Choroid plexus epithelial cell (primary cell): ENCODE results near the gene LAPTM5.

Experiments used
- DNase-seq: peaks from one replicate; pipeline ENCODE4 v3.0.0-alpha.2; 2010; ENCODE audit warnings: low read depth
- H3K4me3 ChIP-seq: 2 replicates; pipeline ENCODE4 v1.5.1; 2011; ENCODE audit warnings: low read depth, mild to moderate bottlenecking, control low read depth, low read length, moderate library complexity
- TF ChIP-seq, protein P1 (sequence below): conservative IDR thresholded peaks from 2 replicates; pipeline ENCODE4 v1.5.1; 2011; ENCODE audit warnings: low read depth, mild to moderate bottlenecking, control low read depth, inconsistent platforms, low read length, moderate library complexity

The LAPTM5 gene

DNA sequence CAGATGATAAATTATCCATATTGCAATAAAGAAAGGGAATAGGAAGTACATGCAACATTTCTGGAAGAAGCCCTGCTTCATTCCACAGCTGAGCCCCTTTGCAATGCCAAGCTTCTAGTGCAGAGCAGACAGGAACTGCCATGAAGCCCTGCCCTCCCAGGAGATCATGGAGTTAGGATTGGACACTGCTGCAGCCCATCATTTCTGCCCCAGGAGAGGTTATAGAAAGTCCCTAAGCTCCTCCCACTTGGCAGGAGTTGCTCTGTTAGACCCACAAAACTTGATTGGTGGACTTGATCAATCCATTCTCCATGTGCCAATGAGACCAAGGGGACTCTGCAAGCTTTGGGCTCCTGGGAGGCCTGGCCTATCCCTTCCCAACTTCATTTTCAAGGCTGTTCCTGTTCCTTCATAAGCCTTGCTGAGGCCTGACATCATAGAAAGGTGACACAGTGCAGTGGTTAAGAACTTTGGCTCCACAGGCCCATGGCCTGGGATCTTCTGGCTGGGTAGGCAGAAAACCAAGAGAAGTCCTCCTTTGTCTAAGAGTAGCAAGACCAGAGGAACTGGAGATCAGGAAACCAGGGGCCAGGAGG lies 1.3 kb upstream of the LAPTM5 start:
- TF ChIP-seq, protein P1, sequence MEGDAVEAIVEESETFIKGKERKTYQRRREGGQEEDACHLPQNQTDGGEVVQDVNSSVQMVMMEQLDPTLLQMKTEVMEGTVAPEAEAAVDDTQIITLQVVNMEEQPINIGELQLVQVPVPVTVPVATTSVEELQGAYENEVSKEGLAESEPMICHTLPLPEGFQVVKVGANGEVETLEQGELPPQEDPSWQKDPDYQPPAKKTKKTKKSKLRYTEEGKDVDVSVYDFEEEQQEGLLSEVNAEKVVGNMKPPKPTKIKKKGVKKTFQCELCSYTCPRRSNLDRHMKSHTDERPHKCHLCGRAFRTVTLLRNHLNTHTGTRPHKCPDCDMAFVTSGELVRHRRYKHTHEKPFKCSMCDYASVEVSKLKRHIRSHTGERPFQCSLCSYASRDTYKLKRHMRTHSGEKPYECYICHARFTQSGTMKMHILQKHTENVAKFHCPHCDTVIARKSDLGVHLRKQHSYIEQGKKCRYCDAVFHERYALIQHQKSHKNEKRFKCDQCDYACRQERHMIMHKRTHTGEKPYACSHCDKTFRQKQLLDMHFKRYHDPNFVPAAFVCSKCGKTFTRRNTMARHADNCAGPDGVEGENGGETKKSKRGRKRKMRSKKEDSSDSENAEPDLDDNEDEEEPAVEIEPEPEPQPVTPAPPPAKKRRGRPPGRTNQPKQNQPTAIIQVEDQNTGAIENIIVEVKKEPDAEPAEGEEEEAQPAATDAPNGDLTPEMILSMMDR: no peak
- peak; percentile 37 for DNase-seq
- H3K4me3 ChIP-seq: no peak overlapping the region

DNA sequence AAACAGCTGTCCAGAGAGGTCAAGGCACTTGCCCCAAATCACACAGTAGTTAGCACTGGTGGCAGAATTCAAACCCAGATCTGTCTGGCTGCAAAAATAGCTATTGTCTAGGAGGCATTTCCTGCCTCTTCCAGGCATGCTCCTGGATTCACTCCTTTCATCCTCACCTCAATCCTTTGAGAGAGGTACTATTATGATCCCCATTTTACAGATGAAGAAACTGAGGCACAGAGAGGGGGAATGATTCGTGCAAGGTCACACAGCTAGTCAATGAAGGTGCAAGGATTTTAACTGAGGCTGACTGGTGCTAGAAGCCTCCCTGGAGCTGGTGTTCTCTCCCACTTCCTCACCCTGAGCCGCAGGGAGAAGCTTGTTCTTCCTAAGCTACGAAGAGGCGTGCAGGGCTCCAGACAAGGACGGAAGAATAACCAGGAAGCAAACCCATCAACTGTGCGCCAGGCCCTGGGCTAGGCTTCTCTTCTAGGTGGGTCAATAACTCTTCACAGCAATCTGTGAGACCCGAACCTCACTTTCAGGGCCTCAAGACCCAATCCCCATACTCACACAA lies 631 bp upstream of the LAPTM5 start:
- no peak for DNase-seq

DNA sequence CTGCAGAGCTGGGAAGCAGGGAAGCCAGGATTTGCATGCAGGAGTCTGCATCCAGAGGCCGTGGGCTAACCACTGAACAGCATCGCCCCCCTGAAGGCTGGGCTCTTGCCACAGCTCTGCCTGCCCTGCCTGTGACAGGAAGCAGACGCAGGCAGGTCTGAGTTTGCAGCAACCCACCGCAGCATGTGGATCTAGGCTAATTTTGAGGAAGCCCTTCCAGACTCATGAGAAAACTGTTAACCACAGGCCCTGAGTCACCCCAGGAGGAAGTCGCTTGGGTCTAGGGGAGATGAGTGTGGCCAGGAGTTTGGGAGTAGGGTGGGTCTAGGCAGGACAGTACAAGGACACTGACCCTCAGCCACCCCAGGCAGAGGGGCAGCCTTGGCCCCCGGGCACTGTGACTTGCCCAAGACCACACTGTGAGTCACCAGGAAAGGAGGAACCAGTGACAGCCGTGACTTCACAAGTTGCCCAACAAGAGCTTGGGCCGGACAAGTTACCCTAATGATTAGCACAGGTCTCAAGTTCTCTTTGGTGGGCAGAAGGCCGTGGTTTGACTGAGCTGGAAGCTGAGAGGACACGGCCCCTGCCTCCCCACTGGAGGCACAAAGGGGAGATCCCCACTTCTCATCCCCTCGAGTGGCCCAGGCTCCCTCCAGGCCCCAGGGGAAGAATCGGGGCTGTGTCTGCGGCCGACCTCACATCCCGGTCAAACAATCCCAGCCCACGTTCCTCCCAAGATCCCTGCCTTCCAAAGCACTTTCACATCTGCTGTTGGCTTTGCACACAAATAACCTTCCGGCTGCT lies 826 bp downstream of the LAPTM5 start:
- DNase-seq: peak; percentile 73
- no peak overlapping the region for H3K4me3 ChIP-seq
- TF ChIP-seq, protein P1: no peak

More for the DNA sequence above, 631 bp upstream of the LAPTM5 start:
- H3K4me3 ChIP-seq: no peak overlapping the region
- TF ChIP-seq, protein P1: no peak

DNA sequence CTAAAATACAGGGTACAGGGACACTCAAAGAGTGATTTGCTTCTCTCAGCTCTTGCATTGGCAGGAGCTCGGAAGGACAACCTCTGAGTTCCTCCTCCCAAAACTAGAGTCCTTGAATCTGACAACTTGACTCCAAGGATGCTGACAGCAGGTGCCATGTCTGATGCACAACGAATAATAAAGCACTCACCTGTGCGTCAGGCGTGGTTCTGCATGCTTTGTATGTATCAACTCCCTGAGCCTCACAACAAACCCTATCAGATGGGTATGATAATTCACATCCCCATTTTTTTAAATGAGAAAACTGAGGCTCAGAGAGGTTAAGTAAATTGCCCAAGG lies 1.4 kb downstream of the LAPTM5 start:
- no peak for DNase-seq
- TF ChIP-seq, protein P1: no peak
- H3K4me3 ChIP-seq: no peak overlapping the region

DNA sequence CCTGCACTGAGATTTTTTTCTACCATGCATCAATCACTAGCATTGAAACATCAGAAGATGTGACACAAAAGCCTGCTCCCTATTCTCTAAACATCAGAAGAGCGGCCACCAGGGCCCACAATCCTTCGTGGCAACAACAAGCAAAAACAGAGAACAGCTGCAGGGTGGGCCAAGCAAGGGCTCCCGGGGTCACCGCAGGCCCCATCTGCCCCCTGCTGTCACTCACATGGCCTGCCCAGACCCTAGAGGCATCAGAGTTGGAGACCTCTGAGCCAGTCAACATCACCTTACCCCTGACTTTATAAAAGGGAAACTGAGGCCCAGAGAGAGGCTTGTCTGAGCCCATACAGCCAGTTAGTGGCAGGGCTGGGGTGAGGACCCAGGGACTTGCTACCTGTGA lies 1.8 kb downstream of the LAPTM5 start:
- no peak overlapping the region for H3K4me3 ChIP-seq
- no peak for DNase-seq
- TF ChIP-seq, protein P1: no peak

DNA sequence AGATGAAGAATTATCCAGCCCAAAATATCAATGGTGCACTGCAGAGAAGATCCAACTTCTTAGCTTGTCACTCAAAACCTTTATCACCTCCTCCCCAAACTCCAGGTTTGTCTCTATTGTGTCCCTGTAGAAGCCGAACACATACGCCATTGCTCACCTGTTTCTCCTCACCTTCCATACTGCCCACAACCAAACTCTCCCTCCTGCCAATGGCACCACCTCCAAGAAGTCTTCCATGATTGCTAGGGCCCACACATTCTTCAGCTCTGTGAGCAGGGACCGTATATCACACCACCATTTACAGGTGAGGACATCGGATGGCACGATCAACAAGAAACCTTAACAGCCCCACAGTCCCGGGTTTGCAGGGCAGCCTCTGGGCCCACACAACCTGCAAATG lies 2.2 kb downstream of the LAPTM5 start:
- DNase-seq: no peak

More for the DNA sequence above, 2.2 kb downstream of the LAPTM5 start:
- TF ChIP-seq, protein P1: no peak
- H3K4me3 ChIP-seq: no peak overlapping the region
